Measurements from ENCODE around the gene OR5M8. TPM values are rescaled to one million over a fixed set of nuclear protein-coding genes. Genes with fewer than 3 reads are reported as not detected.

OR5M8 gene
- total RNA-seq, 1 donor from 2014 or later, result not detected

GRCh38 chr11:56509439-56509838 lies 18.3 kb upstream of the OR5M8 start:
- TF ChIP-seq CTCF (IDR thresholded peaks at IDR 0.05; ENCODE audit: unreplicated experiment), result no peak
- Mint-ChIP-seq H3K36me3 (no peaks in the 10 kb centered on the region), H3K27me3 (ENCODE audit: low read depth) (no peaks in the 10 kb centered on the region), H3K9me3 (peaks cover 11% of the 10 kb centered on the region), H3K27ac (no peak overlapping the region), H3K4me3 (no peak overlapping the region), H3K4me1 (no peaks in the 10 kb centered on the region)
- DNase-seq (ENCODE audit: low spot score in 2 of 2, unreplicated experiment in 2 of 2), result no peak

- no peak for TF ChIP-seq CTCF (IDR thresholded peaks at IDR 0.05; ENCODE audit: unreplicated experiment)
- Mint-ChIP-seq H3K4me1 (no peaks in the 10 kb centered on the region), H3K27me3 (ENCODE audit: low read depth) (no peaks in the 10 kb centered on the region), H3K9me3 (peaks cover 10% of the 10 kb centered on the region), H3K36me3 (no peaks in the 10 kb centered on the region), H3K27ac (no peak overlapping the region), H3K4me3 (no peak overlapping the region)
- no peak for DNase-seq (ENCODE audit: low spot score in 2 of 2, unreplicated experiment in 2 of 2)
Measured at GRCh38 chr11:56497010-56497409, 5.8 kb upstream of the OR5M8 start.

GRCh38 chr11:56495117-56495516 lies 3.9 kb upstream of the OR5M8 start:
- no peak for DNase-seq (ENCODE audit: low spot score in 2 of 2, unreplicated experiment in 2 of 2)
- H3K9me3 Mint-ChIP-seq, result peaks cover 9% of the 10 kb centered on the region
- no peak for TF ChIP-seq CTCF (IDR thresholded peaks at IDR 0.05; ENCODE audit: unreplicated experiment)
- no peaks in the 10 kb centered on the region for H3K36me3 Mint-ChIP-seq
- H3K4me3 Mint-ChIP-seq, result no peak overlapping the region
- H3K27me3 Mint-ChIP-seq (ENCODE audit: low read depth), result no peaks in the 10 kb centered on the region
- no peaks in the 10 kb centered on the region for H3K4me1 Mint-ChIP-seq
- no peak overlapping the region for H3K27ac Mint-ChIP-seq

- Mint-ChIP-seq H3K9me3 (peaks cover 13% of the 10 kb centered on the region), H3K27ac (no peak overlapping the region), H3K36me3 (no peaks in the 10 kb centered on the region), H3K27me3 (ENCODE audit: low read depth) (no peaks in the 10 kb centered on the region), H3K4me1 (no peaks in the 10 kb centered on the region), H3K4me3 (no peak overlapping the region)
- no peak for DNase-seq (ENCODE audit: low spot score in 2 of 2, unreplicated experiment in 2 of 2)
- TF ChIP-seq CTCF (IDR thresholded peaks at IDR 0.05; ENCODE audit: unreplicated experiment), result no peak
Measured at GRCh38 chr11:56486801-56487200, 4.4 kb downstream of the OR5M8 start.

- no peak for TF ChIP-seq CTCF (IDR thresholded peaks at IDR 0.05; ENCODE audit: unreplicated experiment)
- Mint-ChIP-seq H3K36me3 (no peaks in the 10 kb centered on the region), H3K4me3 (no peak overlapping the region)
Measured at GRCh38 chr11:56474729-56475235, 16.4 kb downstream of the OR5M8 start.

GRCh38 chr11:56473252-56473651 lies 17.9 kb downstream of the OR5M8 start, which contains the start of gene OR5M3:
OR5M3 (minus strand) TSS chr11:56473352; CDS start chr11:56470497, 2,855 bp downstream.
- TF ChIP-seq CTCF (IDR thresholded peaks at IDR 0.05; ENCODE audit: unreplicated experiment), result no peak
- Mint-ChIP-seq H3K27ac (no peak within 1 kb of the TSS), H3K4me3 (no peak within 1 kb of the TSS), H3K27me3 (ENCODE audit: low read depth) (no peaks in the 10 kb centered on the region), H3K9me3 (no peaks in the 10 kb centered on the region), H3K36me3 (no peaks in the 10 kb centered on the region), H3K4me1 (peaks cover 7% of the 10 kb centered on the region)
- no peak for DNase-seq (ENCODE audit: low spot score in 2 of 2, unreplicated experiment in 2 of 2)

More at GRCh38 chr11:56474729-56475235, 16.4 kb downstream of the OR5M8 start:
- Mint-ChIP-seq H3K27ac (no peak overlapping the region), H3K9me3 (no peaks in the 10 kb centered on the region), H3K27me3 (ENCODE audit: low read depth) (no peaks in the 10 kb centered on the region), H3K4me1 (peaks cover 7% of the 10 kb centered on the region)
- no peak for DNase-seq (ENCODE audit: low spot score in 2 of 2, unreplicated experiment in 2 of 2)

Measured in mesothelial cell of epicardium (in vitro differentiated cells).